Stimulated activated CD8-positive, alpha-beta memory T cell treated with anti-CD3 and anti-CD28 coated beads, Interleukin-12 subunit alpha, Interleukin-12 subunit beta, amount 100 ng/mL, for 24 hours (primary cell): Measurements from ENCODE around the gene CHPF2.

Experiments used
- DNase-seq: peaks from one replicate; pipeline ENCODE4 v3.0.0-alpha.2; 2020; ENCODE audit errors: extremely low read depth

Gene CHPF2

DNA sequence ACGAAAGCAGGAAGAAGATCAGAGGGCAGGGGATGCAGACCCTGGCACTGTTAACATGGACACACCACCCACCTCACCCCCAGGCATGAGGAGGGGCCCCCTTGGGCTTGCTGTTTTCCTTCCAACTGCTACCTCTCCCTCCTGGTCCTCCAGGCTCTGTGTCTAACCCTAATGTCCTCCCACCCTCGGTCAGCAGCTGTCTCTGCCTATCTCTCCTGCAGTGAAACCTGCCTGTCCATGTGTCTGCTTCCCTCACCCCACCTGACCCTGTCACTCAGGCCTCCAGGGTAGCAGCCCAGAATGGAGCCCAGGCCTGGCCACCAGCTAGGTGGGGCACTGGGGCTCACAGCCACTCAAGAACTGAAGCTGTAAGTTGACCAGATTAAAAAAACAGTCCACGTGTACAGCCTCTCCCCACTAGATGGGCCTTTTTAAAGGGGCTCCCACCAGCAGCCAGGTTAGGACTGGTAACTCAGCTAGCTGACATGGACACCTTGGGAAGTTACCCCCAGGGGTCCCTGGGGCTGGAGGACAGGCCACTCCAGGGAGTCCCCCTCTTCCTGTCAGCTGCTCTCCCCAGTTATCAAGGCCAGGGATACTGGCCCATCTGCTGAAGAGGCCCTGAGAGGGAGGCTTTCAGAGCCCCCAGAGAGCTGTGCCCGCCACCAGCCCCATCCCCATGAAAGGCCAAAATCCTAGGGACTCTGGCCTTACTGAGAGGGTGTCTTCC lies 14.7 kb downstream of the CHPF2 start:
- DNase-seq, result no peak

- DNase-seq, result no peak
Measured at GRCh38 chr7:151247611-151248345, 15.5 kb downstream of the CHPF2 start.

DNA sequence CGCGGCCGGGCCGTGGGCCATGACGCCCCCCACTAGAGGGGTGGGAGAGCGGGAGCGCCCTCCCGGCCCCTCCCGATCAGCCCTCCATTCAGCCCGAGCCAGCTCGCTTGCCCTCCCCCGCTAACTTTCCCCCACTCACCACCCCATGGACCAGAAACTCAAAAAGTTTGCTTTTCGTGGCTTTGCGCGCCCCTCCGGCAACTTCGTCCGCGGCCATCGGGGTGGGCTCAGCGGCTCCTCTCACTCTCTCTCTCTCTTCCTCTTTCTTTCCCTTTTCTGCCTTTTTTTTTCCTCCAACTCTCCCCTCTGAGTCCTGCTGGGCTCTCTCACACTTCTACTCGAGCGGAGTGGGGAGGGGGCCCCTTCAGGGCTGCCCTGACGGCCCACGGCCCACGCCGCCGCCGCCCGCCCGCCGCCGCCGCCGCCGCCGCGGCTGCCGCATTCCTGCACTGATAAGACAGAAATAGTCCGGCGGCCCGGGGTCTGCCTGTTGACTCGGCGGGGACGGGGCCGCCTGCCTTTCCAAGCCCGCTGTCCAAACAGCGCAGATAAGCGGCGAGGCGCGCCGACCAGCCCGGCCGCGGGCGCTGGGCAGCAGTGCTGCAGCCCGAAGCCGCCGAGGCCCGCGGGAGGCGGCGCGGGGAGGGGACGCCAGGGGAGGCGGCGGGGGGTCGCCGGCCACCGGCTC lies 16.2 kb downstream of the CHPF2 start, which contains the start of gene SMARCD3:
SMARCD3 (minus strand) TSS at position 349 of the 688 bp plus-strand sequence; CDS start at position 217, 132 bp downstream.
- DNase-seq, result no peak

DNA sequence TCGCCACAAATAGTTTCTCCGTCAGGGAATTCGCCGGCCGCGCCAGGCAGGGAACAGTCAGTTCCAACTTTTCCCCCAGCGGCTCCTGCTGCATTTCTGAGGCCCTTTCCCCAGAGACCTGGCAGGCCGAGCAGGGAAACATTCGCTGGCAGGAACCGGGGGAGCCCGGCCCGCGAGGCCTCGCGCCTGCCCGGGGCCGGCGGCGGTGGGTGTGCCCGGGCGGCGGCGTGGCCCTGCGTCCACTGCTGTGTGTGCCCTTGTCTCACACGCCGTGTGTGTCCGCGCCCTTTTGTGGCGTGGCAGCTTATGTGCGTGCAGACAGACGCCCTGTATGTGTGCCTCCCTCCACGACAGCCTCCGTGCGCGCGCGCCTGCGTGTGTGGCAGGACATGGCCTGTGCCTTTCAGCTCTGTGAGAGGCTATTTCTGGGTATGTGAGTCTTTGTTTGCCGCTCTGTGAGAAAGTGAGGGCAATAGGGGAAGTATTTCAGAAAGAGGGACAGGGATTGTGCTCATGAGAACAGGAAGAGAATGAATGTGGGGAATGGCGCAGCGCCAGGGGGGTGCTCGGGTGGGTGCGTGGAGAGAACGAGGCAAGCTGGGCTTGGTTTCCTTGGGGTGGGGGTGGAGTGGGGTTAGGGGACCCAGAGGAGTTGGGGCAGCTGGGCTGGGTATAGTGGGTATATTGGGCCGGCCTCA lies 16.9 kb downstream of the CHPF2 start:
- no peak for DNase-seq

DNA sequence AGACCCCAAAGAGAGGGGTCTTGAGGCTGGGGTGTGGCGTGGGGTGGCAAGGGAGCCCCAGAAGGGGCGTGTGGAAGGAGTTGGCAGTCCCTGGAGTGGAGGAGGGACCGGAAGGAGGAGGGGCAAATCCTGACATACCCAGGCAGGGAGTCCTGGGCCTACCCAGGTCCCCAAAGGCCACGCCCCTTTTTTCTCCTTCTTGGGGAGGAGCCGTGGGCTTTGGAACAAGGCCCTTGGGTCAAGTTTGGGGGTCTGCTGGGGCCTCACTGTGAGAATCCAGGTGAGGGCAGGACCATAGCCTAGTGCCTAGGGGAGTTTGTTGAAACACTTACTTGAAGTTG lies 17.4 kb downstream of the CHPF2 start:
- DNase-seq, result no peak

DNA sequence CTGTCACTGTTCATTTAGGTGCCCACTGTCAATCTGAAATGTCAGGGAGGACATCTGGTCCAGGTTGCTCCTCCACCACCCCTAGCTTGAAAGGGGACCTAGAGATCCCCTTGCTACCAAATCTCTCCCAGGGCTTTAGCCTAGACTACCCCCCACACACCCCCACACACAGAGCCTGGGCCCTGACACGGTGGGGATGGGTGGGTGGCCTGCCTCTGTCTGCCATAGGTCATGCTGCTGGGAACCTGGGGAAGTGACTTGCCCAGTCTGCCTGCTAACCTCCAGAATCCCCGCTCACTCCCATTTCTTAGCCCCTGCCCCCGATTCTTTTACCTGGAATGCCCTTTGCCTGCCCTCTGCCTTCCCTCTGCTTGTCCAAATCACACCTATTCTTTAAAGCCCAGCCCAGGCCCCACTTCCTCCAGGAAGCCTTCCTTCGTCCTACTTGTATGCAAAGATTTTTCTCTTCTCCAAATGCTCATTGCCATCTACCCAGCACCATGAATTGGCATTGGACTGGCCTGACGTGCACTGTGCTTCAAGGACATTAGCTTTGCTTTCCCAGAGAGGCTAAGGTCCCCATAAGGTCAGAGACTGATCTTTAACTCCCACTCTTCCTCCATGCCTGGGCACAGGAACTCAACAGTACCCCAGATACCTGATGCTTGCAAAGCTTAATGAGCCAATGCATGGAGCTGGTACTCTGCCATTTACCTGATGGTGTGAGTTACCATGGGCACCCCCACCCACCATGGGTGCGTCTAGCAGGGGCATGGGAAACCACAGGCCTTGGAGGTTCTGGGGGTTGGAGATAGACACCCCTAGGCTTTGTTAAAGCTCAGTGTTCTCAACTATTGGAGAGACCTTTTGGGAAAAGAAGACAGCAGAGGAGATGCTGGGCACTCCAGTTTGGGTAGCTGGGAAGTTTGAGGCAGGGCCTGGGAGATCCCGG lies 18.2 kb downstream of the CHPF2 start:
- no peak for DNase-seq

DNA sequence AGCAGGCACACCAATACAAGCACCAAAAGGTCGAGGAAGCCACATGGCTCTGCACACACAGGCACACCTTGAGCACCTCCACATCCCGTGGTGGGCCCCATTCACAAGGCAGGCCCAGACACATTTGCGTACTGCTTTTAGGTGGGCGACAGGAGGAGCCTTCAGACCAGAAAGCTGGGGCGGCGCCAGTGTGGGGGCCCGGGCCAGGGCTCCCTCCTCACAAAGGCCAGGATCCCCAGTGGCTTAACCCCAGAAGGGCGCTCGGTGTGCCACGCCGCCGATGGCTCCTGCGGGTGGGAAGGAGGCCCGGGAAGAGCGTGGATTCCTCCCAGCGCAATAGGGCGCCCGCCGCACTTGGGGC lies 19.0 kb downstream of the CHPF2 start:
- DNase-seq, result no peak

- DNase-seq, result no peak
Measured at GRCh38 chr7:151251689-151252560, 19.6 kb downstream of the CHPF2 start.

DNA sequence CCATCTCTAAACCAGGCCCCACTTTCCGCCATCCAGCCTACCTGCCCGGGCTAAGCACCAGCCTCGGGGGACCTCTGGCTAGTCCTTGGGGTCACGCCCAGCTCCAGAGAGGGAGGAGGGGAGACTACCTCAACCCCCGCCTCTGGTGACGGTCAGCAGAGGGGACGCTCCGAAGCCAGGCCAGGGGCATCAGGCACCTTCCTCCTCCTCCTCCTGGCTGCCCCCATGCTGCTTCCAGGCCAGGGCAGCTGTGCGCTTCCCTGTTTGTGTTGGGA lies 20.2 kb downstream of the CHPF2 start:
- no peak for DNase-seq

DNA sequence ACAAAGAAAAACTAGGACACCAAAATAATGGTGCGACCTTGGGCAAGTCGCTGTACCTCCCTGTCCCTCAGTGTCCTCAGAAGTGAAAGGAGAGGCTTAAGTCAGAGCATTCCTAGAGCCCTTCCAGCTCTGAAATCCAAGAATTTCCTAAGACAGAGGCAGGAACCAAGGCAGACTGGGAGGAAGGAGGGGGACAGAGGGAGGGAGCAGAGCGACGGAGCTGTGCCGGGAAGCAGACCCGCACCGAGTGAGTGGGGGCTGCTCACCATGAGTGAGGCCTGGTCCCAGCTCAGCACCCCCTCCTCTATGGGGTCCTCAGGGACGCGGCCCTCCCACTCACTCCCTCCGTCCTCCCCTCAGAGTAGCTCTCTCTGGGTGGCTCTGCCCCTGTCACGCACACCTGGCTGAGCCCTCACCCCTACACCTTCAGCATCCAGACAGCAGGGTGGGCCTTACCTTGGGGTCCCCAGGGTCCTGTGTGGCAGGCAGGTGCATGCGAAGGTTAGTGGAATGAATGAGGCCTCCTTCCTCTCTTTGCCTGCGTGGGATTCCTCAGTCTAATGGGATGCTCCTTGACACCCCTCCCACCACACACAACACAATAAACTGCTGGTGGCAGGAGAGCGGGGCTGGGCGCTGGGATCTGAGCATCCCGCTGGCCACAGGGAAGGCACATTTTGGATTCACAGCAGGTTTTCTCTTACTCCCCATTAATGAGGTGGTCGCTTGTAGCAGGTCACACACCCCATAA lies 20.9 kb downstream of the CHPF2 start:
- DNase-seq, result no peak

DNA sequence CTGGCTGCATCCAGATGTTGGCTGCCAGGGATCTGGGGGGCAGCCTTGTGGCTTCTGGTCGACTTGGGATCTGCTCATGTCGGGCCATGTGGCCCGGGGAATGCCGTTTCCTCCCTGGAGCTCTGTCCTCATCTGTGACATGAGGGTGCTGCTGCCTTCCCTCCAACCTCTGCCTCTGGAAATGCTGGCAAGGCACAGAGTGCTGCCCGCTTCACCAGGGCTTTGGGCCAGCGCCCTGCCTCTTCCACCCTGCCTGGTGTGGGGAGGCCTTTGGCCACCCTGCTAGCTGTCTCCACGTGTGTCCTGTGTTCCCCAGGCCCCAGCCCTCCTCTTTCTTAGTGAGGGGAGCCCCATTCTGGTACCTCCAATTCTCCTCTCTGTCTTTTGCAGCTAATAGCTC lies 22.0 kb downstream of the CHPF2 start:
- no peak for DNase-seq

DNA sequence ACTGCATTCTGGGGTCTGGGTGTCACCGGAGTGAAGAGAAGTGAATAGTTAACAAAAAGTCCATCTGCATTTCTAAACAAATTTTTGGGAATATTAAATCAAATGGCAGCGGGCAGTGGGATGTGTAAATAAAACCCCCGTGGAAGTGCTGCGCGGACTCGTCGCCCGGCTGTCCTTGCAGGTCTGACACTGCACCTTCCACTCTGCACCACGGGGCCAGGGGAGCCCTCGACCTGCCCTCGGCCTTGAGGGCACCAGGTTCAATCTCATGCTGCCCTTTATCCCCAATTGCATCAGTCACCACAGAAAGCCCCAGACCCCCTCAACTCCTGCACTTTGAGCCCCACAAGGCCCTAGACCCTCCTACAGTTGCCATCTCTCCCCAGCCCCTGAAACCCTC lies 22.6 kb downstream of the CHPF2 start:
- no peak for DNase-seq

GRCh38 chr7:151255390-151255789 lies 23.1 kb downstream of the CHPF2 start:
- DNase-seq, result no peak

DNA sequence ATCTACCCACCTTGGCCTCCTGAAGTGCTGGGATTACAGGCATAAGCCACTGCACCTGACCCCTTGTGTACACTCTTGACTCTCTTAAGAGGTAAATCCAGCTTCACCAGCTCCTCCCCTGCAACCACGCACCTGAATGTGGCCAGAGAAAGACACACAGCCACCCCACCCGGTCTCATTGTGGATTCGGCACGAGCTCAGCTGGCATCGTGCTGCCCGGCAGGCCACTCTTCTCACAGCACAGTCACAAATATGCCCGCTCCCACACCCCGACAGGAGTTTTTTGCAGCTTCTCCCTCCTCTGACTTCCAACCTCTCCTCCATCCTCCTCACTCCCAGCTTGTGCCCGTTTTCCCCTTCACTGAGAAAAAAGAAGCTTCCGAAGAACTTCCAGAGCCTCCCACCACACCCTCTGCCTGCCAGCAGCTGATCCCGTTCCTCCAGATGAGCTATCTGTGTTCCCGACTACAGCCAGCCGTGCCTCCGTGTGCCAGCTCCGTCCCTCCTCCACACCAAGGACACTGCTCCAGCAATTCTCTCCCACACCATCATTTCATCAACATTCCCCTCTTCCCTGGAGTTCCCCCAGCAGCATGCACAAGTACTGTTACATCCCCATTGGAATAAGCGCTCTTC lies 24.2 kb downstream of the CHPF2 start:
- DNase-seq, result no peak

DNA sequence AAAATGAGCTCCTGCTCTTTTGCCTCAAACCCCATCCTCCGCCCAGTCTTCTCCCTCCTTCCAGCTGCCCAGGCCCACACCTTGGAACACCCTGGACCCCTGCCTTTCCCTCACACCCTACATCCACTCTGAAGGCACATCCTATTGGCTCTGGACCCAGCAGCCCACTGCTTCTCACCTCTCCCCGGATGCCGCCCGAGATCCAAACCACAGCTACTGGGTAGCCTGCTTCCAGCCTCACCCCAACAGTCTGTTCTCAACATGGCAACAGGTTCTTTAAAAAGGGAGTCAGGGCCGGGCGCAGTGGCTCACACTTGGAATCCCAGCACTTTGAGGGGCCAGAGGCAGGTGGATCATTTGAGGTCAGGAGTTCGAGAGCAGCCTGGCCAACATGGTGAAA lies 25.7 kb downstream of the CHPF2 start:
- DNase-seq, result no peak

DNA sequence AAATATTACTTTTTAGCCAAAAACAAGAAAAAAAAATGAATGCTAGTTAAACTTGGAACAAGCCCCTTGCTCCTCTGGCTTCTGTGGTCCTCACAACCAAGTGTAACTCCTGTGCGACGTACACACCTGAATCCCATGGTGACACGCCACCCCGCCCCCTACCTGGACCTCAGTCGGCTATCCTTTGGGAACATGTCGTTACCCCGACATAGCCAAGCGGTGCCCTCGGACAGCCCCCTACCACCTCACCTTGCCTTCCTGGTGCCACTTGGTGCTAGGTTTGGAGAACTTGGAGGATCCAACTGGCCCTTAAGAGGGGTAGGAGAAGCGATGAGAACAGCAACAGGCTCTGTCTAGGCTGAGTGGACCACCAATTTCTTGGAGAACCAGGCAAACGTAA lies 28.2 kb downstream of the CHPF2 start:
- no peak for DNase-seq

GRCh38 chr7:151260883-151261282 lies 28.6 kb downstream of the CHPF2 start:
- DNase-seq, result no peak

- no peak for DNase-seq
Measured at GRCh38 chr7:151261529-151261928, 29.2 kb downstream of the CHPF2 start.

GRCh38 chr7:151264615-151265014 lies 32.3 kb downstream of the CHPF2 start:
- no peak for DNase-seq
